Common myeloid progenitor, CD34-positive (primary cell): ENCODE data around the gene FAM228B.

Experiments used
- CTCF ChIA-PET: fragments of 350-600 bp; sonication (Branson Sonifier 250); formaldehyde crosslinking; loops from one replicate; lab custom pipeline; 2021; ENCODE audit warnings: antibody characterized with exemption; lab: Charles Lee
- POLR2A ChIA-PET: fragments of 350-600 bp; sonication (Branson Sonifier 250); formaldehyde crosslinking; loops from one replicate; lab custom pipeline; 2021; ENCODE audit warnings: antibody characterized with exemption; lab: Charles Lee
- DNase-seq, 3 donors: peaks; one replicate each; pipeline versions ENCODE4 v3.0.0 to v3.0.0-alpha.2; 2013
- H3K27ac ChIP-seq, 2 experiments: 1 replicate in 1 of 2; 2 replicates in 1 of 2; pipeline ENCODE4 v1.7.0; 2013; ENCODE audit warnings: inconsistent platforms in 2 of 2, low read length in 2 of 2, mild to moderate bottlenecking in 2 of 2, low read depth in 1 of 2, moderate library complexity in 1 of 2; ENCODE audit not compliant: severe bottlenecking in 2 of 2, insufficient read depth in 1 of 2, poor library complexity in 1 of 2
- H3K27me3 ChIP-seq, 5 experiments: replicated peaks in 2 of 5; 1 replicate in 3 of 5; 2 replicates in 2 of 5; pipeline versions ENCODE4 v1.6.1 to v1.7.0; 2013; ENCODE audit warnings: low read length in 4 of 5, mild to moderate bottlenecking in 2 of 5, moderate library complexity in 2 of 5, inconsistent platforms in 1 of 5; ENCODE audit not compliant: insufficient read depth in 5 of 5, control insufficient read depth in 4 of 5
- H3K36me3 ChIP-seq, 4 experiments: 1 replicate in 2 of 4; 2 replicates in 2 of 4; pipeline versions ENCODE4 v1.6.1 to v1.7.0; 2013; ENCODE audit warnings: low read length in 3 of 4, control low read depth in 1 of 4, mild to moderate bottlenecking in 1 of 4; ENCODE audit not compliant: control insufficient read depth in 4 of 4, insufficient read depth in 4 of 4
- H3K4me1 ChIP-seq, 4 experiments: 1 replicate in 3 of 4; 2 replicates in 1 of 4; pipeline versions ENCODE4 v1.6.1 to v1.7.1; 2013; ENCODE audit warnings: low read length in 3 of 4, mild to moderate bottlenecking in 3 of 4, control low read depth in 1 of 4, inconsistent platforms in 1 of 4, moderate library complexity in 1 of 4; ENCODE audit not compliant: control insufficient read depth in 4 of 4, insufficient read depth in 4 of 4; ENCODE audit errors: control extremely low read depth in 1 of 4
- H3K4me3 ChIP-seq, 7 experiments: 1 replicate in 4 of 7; 2 replicates in 3 of 7; pipeline versions ENCODE4 v1.5.1 to v1.7.0; 2013; ENCODE audit warnings: mild to moderate bottlenecking in 7 of 7, low read length in 6 of 7, moderate library complexity in 6 of 7, inconsistent platforms in 2 of 7, low read depth in 2 of 7, control low read depth in 1 of 7; ENCODE audit not compliant: insufficient read depth in 4 of 7, control insufficient read depth in 1 of 7; ENCODE audit errors: extremely low read depth in 1 of 7
- H3K9me3 ChIP-seq, 5 experiments: 1 replicate in 4 of 5; 2 replicates in 1 of 5; pipeline versions ENCODE4 v1.6.1 to v1.7.1; 2013; ENCODE audit warnings: low read length in 4 of 5, mild to moderate bottlenecking in 2 of 5, inconsistent platforms in 1 of 5, low read depth in 1 of 5, moderate library complexity in 1 of 5; ENCODE audit not compliant: control insufficient read depth in 4 of 5, insufficient read depth in 2 of 5; ENCODE audit errors: control extremely low read depth in 1 of 5
- WGBS: methylation state at CpG from one replicate; pipeline ENCODE4 v1.1.5; 2013; ENCODE audit not compliant: insufficient coverage; 5-methylcytosine and 5-hydroxymethylcytosine counted together

Gene FAM228B

DNA sequence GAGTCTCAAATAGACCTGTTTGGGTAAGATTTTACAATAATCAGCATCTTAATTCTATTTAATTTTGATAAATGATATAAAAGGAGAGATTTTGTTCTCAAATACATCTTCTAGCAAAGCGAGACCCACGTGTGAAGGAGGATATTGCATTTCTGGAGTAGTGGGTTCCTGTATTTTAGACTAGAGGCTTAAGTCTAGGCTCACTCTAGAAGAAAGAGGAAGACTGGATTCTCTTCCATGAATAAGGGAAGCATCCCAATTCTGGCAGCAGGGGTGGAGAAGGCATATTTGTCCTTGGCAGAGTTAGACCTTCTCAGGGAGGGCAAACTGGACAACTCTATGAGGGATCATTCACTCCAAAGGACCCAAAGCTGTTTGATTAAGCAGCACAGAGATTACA lies 40.3 kb downstream of the FAM228B start:
- ChIA-PET CTCF (interaction anchor here (0.5 to 4.4 kb wide), 6 partner anchors 7 to 79 kb away, joined by 3 to 25 read pairs (median 3); partner anchors contain the start of gene TP53I3), POLR2A (no interaction called here)
- peaks cover 0 to 21% (median 12%) of the 10 kb centered on the region in 4 experiments for H3K36me3 ChIP-seq
- 71% methylated on average over 2 of the region's 2 CpGs for WGBS
- peaks cover 0 to 6% (median 4%) of the 10 kb centered on the region in 5 experiments for H3K9me3 ChIP-seq
- H3K27me3 ChIP-seq: no peaks in the 10 kb centered on the region
- no peak overlapping the region for H3K4me3 ChIP-seq
- no peak for DNase-seq
- H3K4me1 ChIP-seq: no peaks in the 10 kb centered on the region
- H3K27ac ChIP-seq: no peak overlapping the region

DNA sequence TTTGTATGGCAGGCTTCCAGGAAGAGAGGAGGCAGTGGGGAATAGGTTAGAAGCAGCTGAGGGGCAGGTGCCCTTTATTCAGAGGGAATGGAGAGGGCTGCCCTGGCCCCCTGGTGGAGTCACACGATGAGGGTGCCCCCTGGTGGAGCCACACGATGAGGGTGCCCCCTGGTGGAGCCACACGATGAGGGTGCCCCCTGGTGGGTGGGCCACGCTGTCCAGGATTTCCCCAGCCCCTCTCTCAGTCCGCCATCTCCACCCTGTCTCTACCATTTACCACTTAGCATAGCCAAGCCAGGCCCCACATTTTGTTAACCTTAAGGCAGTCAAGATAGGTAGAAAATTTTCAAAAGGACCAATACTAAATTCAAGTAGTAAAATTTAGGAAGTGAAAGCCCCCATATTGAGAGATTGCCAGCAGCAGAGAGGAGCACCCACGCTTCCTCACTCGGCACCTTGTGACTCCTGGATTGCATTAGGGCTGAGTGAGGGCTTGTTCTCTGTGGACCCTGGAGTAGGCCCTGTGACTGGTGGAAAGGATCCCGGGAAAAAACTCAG lies 41.2 kb downstream of the FAM228B start:
- DNase-seq: peak; percentile 55 to 76 (median 67)
- no peaks in the 10 kb centered on the region for H3K27me3 ChIP-seq
- peaks cover 0 to 6% (median 4%) of the 10 kb centered on the region in 5 experiments for H3K9me3 ChIP-seq
- peaks cover 0 to 13% (median 7%) of the 10 kb centered on the region in 4 experiments for H3K36me3 ChIP-seq
- H3K4me3 ChIP-seq: no peak overlapping the region
- H3K4me1 ChIP-seq: no peaks in the 10 kb centered on the region
- ChIA-PET POLR2A (no interaction called here), CTCF (interaction anchor here (0.5 to 4.4 kb wide), 5 partner anchors 9 to 80 kb away, joined by 3 to 25 read pairs (median 3); partner anchors contain the start of gene TP53I3)
- 60% methylated on average over 7 of the region's 8 CpGs for WGBS
- no peak overlapping the region for H3K27ac ChIP-seq

GRCh38 chr2:24169023-24169422 lies 45.8 kb downstream of the FAM228B start:
- no peaks in the 10 kb centered on the region for H3K36me3 ChIP-seq
- peaks cover 0 to 2% (median 2%) of the 10 kb centered on the region in 5 experiments for H3K27me3 ChIP-seq
- H3K9me3 ChIP-seq: peaks cover 0 to 2% (median 1%) of the 10 kb centered on the region in 5 experiments
- DNase-seq: no peak
- ChIA-PET POLR2A (no interaction called here), CTCF (interaction anchor here (1.0 kb wide), 1 partner anchor 11 kb away, joined by 4 read pairs; no protein-coding TSS in a partner anchor)
- no peak overlapping the region for H3K4me3 ChIP-seq
- 100% methylated on average over 5 of the region's 5 CpGs for WGBS
- H3K27ac ChIP-seq: no peak overlapping the region
- H3K4me1 ChIP-seq: no peaks in the 10 kb centered on the region

DNA sequence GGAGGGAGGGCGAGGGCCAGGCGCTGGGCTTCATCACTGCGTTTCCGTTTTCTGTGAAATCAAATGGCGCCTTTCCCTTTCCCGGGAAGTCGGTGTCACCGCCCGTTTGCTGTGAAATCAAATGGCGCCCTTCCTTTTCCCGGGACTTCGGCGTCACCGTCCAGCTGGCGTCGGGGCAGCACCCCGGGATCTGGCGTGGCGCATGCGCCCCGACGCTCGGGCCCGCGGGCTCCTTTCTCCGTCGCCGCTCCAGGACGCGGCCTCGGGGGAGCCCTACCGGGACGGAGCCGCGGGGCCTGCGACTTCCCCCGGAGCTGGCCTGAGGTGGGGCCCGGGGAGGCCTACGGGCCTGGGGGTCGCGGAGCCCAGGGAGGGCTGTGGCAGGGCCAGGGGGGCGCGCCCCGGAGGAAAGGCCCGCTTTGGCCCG lies 51.6 kb downstream of the FAM228B start, which contains the start of gene FAM228A:
TSS of gene FAM228A (plus strand) at position 203 of the 427 bp plus-strand sequence. CDS start 428 bp downstream, outside the sequence.
- no peak for DNase-seq
- ChIA-PET POLR2A (no interaction called here), CTCF (no interaction called here)
- H3K27ac ChIP-seq: no peak within 1 kb of the TSS
- no peaks in the 10 kb centered on the region for H3K36me3 ChIP-seq
- peaks cover 0 to 6% (median 0%) of the 10 kb centered on the region in 4 experiments for H3K4me1 ChIP-seq
- peaks cover 0 to 7% (median 2%) of the 10 kb centered on the region in 5 experiments for H3K27me3 ChIP-seq
- peaks cover 1 to 5% (median 4%) of the 10 kb centered on the region in 5 experiments for H3K9me3 ChIP-seq
- WGBS: 57% methylated on average over 46 of the region's 46 CpGs
- peak within 1 kb of the TSS in 1 of 7 experiments; percentile 11 for H3K4me3 ChIP-seq

- Histone ChIP-seq H3K4me1 (peaks cover 0 to 7% (median 0%) of the 10 kb centered on the region in 4 experiments), H3K36me3 (no peaks in the 10 kb centered on the region), H3K9me3 (peaks cover 1 to 5% (median 4%) of the 10 kb centered on the region in 5 experiments), H3K4me3 (no peak overlapping the region), H3K27ac (no peak overlapping the region), H3K27me3 (peaks cover 0 to 7% (median 2%) of the 10 kb centered on the region in 5 experiments)
- ChIA-PET POLR2A (no interaction called here), CTCF (interaction anchor here (0.8 kb wide), 1 partner anchor 12 kb away, joined by 3 read pairs; no protein-coding TSS in a partner anchor)
- DNase-seq: no peak
- 92% methylated on average over 13 of the region's 17 CpGs for WGBS
Measured at GRCh38 chr2:24175631-24176187, 52.4 kb downstream of the FAM228B start.

- no peak overlapping the region for H3K27ac ChIP-seq
- peaks cover 0 to 7% (median 0%) of the 10 kb centered on the region in 4 experiments for H3K4me1 ChIP-seq
- no peak overlapping the region for H3K4me3 ChIP-seq
- POLR2A ChIA-PET: no interaction called here
- peaks cover 1 to 5% (median 4%) of the 10 kb centered on the region in 5 experiments for H3K9me3 ChIP-seq
- H3K27me3 ChIP-seq: peaks cover 0 to 7% (median 2%) of the 10 kb centered on the region in 5 experiments
- DNase-seq: no peak
- H3K36me3 ChIP-seq: no peaks in the 10 kb centered on the region
- WGBS: 86% methylated on average over 1 of the region's 1 CpG
- CTCF ChIA-PET: interaction anchor here (0.8 to 1.0 kb wide), 2 partner anchors 13 to 19 kb away, joined by 3 to 4 read pairs; no protein-coding TSS in a partner anchor
Measured at GRCh38 chr2:24176326-24176725, 53.1 kb downstream of the FAM228B start.
